ENCODE measurements around the gene MTF2. TPM values are rescaled to one million over a fixed set of nuclear protein-coding genes. Genes with fewer than 3 reads are reported as not detected.
A peak's percentile ranks its signal among the peaks of the same experiment; 100 is the strongest.
"Not testable (repeated sequence)": the region's sequence is repeated elsewhere in the genome, so short reads cannot be mapped to it uniquely, and the experiment has no call there.

The MTF2 gene
- total RNA-seq, 2 experiments from 2014 or later: 49.8 to 55.0 TPM

- POLR2A ChIA-PET: no interaction called here
- H3K36me3 Mint-ChIP-seq (ENCODE audit: low read depth): peaks cover 40% of the 10 kb centered on the region
Measured at GRCh38 chr1:93164816-93165215, 85.7 kb downstream of the MTF2 start.

GRCh38 chr1:93165895-93166294 lies 86.8 kb downstream of the MTF2 start:
- Mint-ChIP-seq H3K9me3 (ENCODE audit: low read depth) (peaks cover 12% of the 10 kb centered on the region), H3K4me1 (peaks cover 36% of the 10 kb centered on the region), H3K36me3 (ENCODE audit: low read depth) (peaks cover 44% of the 10 kb centered on the region)
- H3K27me3 Mint-ChIP-seq; H3K4me3 Mint-ChIP-seq; DNase-seq; H3K27ac Mint-ChIP-seq; ATAC-seq; POLR2A ChIA-PET; CTCF ChIA-PET; intact Hi-C loops (cut with DNase I, micrococcal nuclease): not testable (repeated sequence)

More at GRCh38 chr1:93164816-93165215, 85.7 kb downstream of the MTF2 start:
- ATAC-seq (no peak), DNase-seq (no peak)
- intact Hi-C loops (cut with DNase I, micrococcal nuclease): no loop called here
- Mint-ChIP-seq H3K9me3 (ENCODE audit: low read depth) (peaks cover 12% of the 10 kb centered on the region), H3K4me1 (peaks cover 32% of the 10 kb centered on the region), H3K27ac (no peak overlapping the region), H3K27me3 (no peaks in the 10 kb centered on the region), H3K4me3 (no peak overlapping the region)
- CTCF ChIA-PET: interaction anchor here (0.5 to 1.0 kb wide), 5 partner anchors 18 to 96 kb away, joined by 3 read pairs; no protein-coding TSS in a partner anchor

- DNase-seq (no peak), ATAC-seq (no peak)
- ChIA-PET POLR2A (interaction anchor here (0.5 kb wide), 1 partner anchor 125 kb away, joined by 4 read pairs; no protein-coding TSS in a partner anchor), CTCF (no interaction called here)
- peaks cover 12% of the 10 kb centered on the region for H3K9me3 Mint-ChIP-seq (ENCODE audit: low read depth)
- intact Hi-C loops (cut with DNase I, micrococcal nuclease): no loop called here
- H3K27me3 Mint-ChIP-seq: no peaks in the 10 kb centered on the region
- peaks cover 47% of the 10 kb centered on the region for H3K4me1 Mint-ChIP-seq
- H3K36me3 Mint-ChIP-seq (ENCODE audit: low read depth): peaks cover 44% of the 10 kb centered on the region
- no peak overlapping the region for H3K4me3 Mint-ChIP-seq
- no peak overlapping the region for H3K27ac Mint-ChIP-seq
Measured at GRCh38 chr1:93167006-93167405, 87.9 kb downstream of the MTF2 start.

GRCh38 chr1:93170141-93170678 lies 91.1 kb downstream of the MTF2 start:
- CTCF ChIA-PET: interaction anchor here (0.6 to 1.1 kb wide), 3 partner anchors 11 to 417 kb away, joined by 3 to 4 read pairs (median 4); no protein-coding TSS in a partner anchor
- Mint-ChIP-seq H3K4me1 (peaks cover 56% of the 10 kb centered on the region), H3K36me3 (ENCODE audit: low read depth) (peaks cover 37% of the 10 kb centered on the region), H3K9me3 (ENCODE audit: low read depth) (peaks cover 12% of the 10 kb centered on the region)
- not testable (repeated sequence) for H3K4me3 Mint-ChIP-seq, DNase-seq, H3K27me3 Mint-ChIP-seq, ATAC-seq, H3K27ac Mint-ChIP-seq
- intact Hi-C loops (cut with DNase I, micrococcal nuclease): loop anchor here (5.0 to 10.0 kb wide), 3 partner anchors 78 to 1245 kb away; partner anchors contain the start of gene ABCD3 (in 1 of the 2)
- POLR2A ChIA-PET: interaction anchor here (0.6 to 1.4 kb wide), 5 partner anchors 9 to 600 kb away, joined by 3 to 5 read pairs (median 4); partner anchors contain the start of gene MTF2

- DNase-seq (no peak), ATAC-seq (peak; percentile 39)
- H3K27me3 Mint-ChIP-seq: no peaks in the 10 kb centered on the region
- POLR2A ChIA-PET: interaction anchor here (1.4 kb wide), 1 partner anchor 93 kb away, joined by 3 read pairs; the partner anchor contains the start of gene MTF2
- H3K4me1 Mint-ChIP-seq: peaks cover 55% of the 10 kb centered on the region
- H3K36me3 Mint-ChIP-seq (ENCODE audit: low read depth): peaks cover 39% of the 10 kb centered on the region
- H3K9me3 Mint-ChIP-seq (ENCODE audit: low read depth): peaks cover 11% of the 10 kb centered on the region
- intact Hi-C loops (cut with DNase I, micrococcal nuclease): loop anchor here (1.0 to 10.0 kb wide), 4 partner anchors 8 to 1243 kb away; partner anchors contain the start of gene ABCD3 (in 1 of the 2)
- H3K27ac Mint-ChIP-seq: peak overlapping the region; percentile 82
- H3K4me3 Mint-ChIP-seq: peak overlapping the region; percentile 71
- CTCF ChIA-PET: interaction anchor here (1.0 to 1.3 kb wide), 3 partner anchors 21 to 149 kb away, joined by 3 read pairs; no protein-coding TSS in a partner anchor
Measured at GRCh38 chr1:93171549-93172034, 92.5 kb downstream of the MTF2 start.

GRCh38 chr1:93172778-93173177 lies 93.7 kb downstream of the MTF2 start:
- ATAC-seq (no peak), DNase-seq (no peak)
- H3K4me3 Mint-ChIP-seq: no peak overlapping the region
- ChIA-PET CTCF (interaction anchor here (0.8 to 1.3 kb wide), 2 partner anchors 22 to 149 kb away, joined by 3 read pairs; no protein-coding TSS in a partner anchor), POLR2A (interaction anchor here (0.7 kb wide), 1 partner anchor 232 kb away, joined by 6 read pairs; no protein-coding TSS in a partner anchor)
- peaks cover 31% of the 10 kb centered on the region for H3K36me3 Mint-ChIP-seq (ENCODE audit: low read depth)
- no peaks in the 10 kb centered on the region for H3K27me3 Mint-ChIP-seq
- H3K4me1 Mint-ChIP-seq: peaks cover 55% of the 10 kb centered on the region
- intact Hi-C loops (cut with DNase I, micrococcal nuclease): loop anchor here (5.0 to 10.0 kb wide), 3 partner anchors 80 to 1242 kb away; partner anchors contain the start of gene ABCD3 (in 1 of the 2)
- H3K27ac Mint-ChIP-seq: no peak overlapping the region
- H3K9me3 Mint-ChIP-seq (ENCODE audit: low read depth): peaks cover 3% of the 10 kb centered on the region

GRCh38 chr1:93174638-93175037 lies 95.6 kb downstream of the MTF2 start:
- ATAC-seq; DNase-seq; CTCF ChIA-PET; H3K4me3 Mint-ChIP-seq; H3K27me3 Mint-ChIP-seq; H3K9me3 Mint-ChIP-seq (ENCODE audit: low read depth); POLR2A ChIA-PET; H3K27ac Mint-ChIP-seq: not testable (repeated sequence)
- H3K4me1 Mint-ChIP-seq: peaks cover 54% of the 10 kb centered on the region
- intact Hi-C loops (cut with DNase I, micrococcal nuclease): loop anchor here (5.0 to 10.0 kb wide), 3 partner anchors 82 to 1240 kb away; partner anchors contain the start of gene ABCD3 (in 1 of the 2)
- H3K36me3 Mint-ChIP-seq (ENCODE audit: low read depth): peaks cover 33% of the 10 kb centered on the region

GRCh38 chr1:93177991-93178390 lies 98.9 kb downstream of the MTF2 start:
- peaks cover 46% of the 10 kb centered on the region for H3K4me1 Mint-ChIP-seq
- H3K4me3 Mint-ChIP-seq: peak overlapping the region; percentile 89
- ATAC-seq (no peak), DNase-seq (no peak)
- peak overlapping the region; percentile 74 for H3K27ac Mint-ChIP-seq
- ChIA-PET CTCF (no interaction called here), POLR2A (interaction anchor here (0.7 kb wide), 2 partner anchors 10 to 330 kb away, joined by 6 to 10 read pairs; no protein-coding TSS in a partner anchor)
- H3K9me3 Mint-ChIP-seq (ENCODE audit: low read depth): no peaks in the 10 kb centered on the region
- H3K36me3 Mint-ChIP-seq (ENCODE audit: low read depth): peaks cover 30% of the 10 kb centered on the region
- no peaks in the 10 kb centered on the region for H3K27me3 Mint-ChIP-seq
- intact Hi-C loops (cut with DNase I, micrococcal nuclease): loop anchor here (10.0 kb wide), 2 partner anchors 153 to 1237 kb away; partner anchors contain the start of gene ABCD3 (in 1 of the 2)

- H3K27me3 Mint-ChIP-seq: no peaks in the 10 kb centered on the region
- ChIA-PET POLR2A (interaction anchor here (0.7 kb wide), 1 partner anchor 8 kb away, joined by 3 read pairs; no protein-coding TSS in a partner anchor), CTCF (no interaction called here)
- peaks cover 30% of the 10 kb centered on the region for H3K36me3 Mint-ChIP-seq (ENCODE audit: low read depth)
- intact Hi-C loops (cut with DNase I, micrococcal nuclease): loop anchor here (10.0 kb wide), 2 partner anchors 154 to 1236 kb away; partner anchors contain the start of gene ABCD3 (in 1 of the 2)
- H3K27ac Mint-ChIP-seq: peak overlapping the region; percentile 99
- H3K4me1 Mint-ChIP-seq: peaks cover 43% of the 10 kb centered on the region
- DNase-seq (no peak), ATAC-seq (no peak)
- no peaks in the 10 kb centered on the region for H3K9me3 Mint-ChIP-seq (ENCODE audit: low read depth)
- H3K4me3 Mint-ChIP-seq: peak overlapping the region; percentile 89
Measured at GRCh38 chr1:93178418-93178817, 99.3 kb downstream of the MTF2 start.

- DNase-seq (peak; percentile 98), ATAC-seq (peak; percentile 85)
- Mint-ChIP-seq H3K4me3 (peak within 1 kb of the TSS; percentile 89), H3K36me3 (ENCODE audit: low read depth) (peaks cover 29% of the 10 kb centered on the region), H3K27me3 (no peaks in the 10 kb centered on the region), H3K9me3 (ENCODE audit: low read depth) (no peaks in the 10 kb centered on the region), H3K4me1 (peaks cover 41% of the 10 kb centered on the region), H3K27ac (peak within 1 kb of the TSS; percentile 99)
- ChIA-PET CTCF (no interaction called here), POLR2A (no interaction called here)
- intact Hi-C loops (cut with DNase I, micrococcal nuclease): loop anchor here (1.0 to 10.0 kb wide), 13 partner anchors 9 to 1235 kb away; partner anchors contain the start of genes DIPK1A (in 2 of the 2), DR1 (in 2 of the 2), MTF2 (in 2 of the 2) and ABCD3 (in 1 of the 2)
Measured at GRCh38 chr1:93179886-93180722, 101.0 kb downstream of the MTF2 start, which contains the start of gene TMED5. Gene TMED5 (minus strand): TSS chr1:93180413. CDS start chr1:93180242, 171 bp downstream.

All from activated CD4-positive, alpha-beta T cell treated with anti-CD3 and anti-CD28 coated beads for 36 hours (primary cell).